ENCODE data around the gene TPK1.
"Not testable (repeated sequence)": the region's sequence is repeated elsewhere in the genome, so short reads cannot be mapped to it uniquely, and the experiment has no call there.

TPK1 gene

GRCh38 chr7:144474800-144475615 is 360.8 kb downstream of the TPK1 start:
- DNase-seq (ENCODE audit: low read depth) = no peak

GRCh38 chr7:144474363-144474762 is 361.5 kb downstream of the TPK1 start:
- DNase-seq (ENCODE audit: low read depth) = no peak

GRCh38 chr7:144473908-144474307 is 361.9 kb downstream of the TPK1 start:
- no peak for DNase-seq (ENCODE audit: low read depth)

- peak; percentile 34 for DNase-seq (ENCODE audit: low read depth)
These were observed 365.8 kb downstream of the TPK1 start for GRCh38 chr7:144470078-144470477.

- DNase-seq (ENCODE audit: low read depth) = peak; percentile 66
These were observed 366.7 kb downstream of the TPK1 start for GRCh38 chr7:144468990-144469732.

GRCh38 chr7:144459635-144460034 is 376.2 kb downstream of the TPK1 start:
- no peak for DNase-seq (ENCODE audit: low read depth)

GRCh38 chr7:144455040-144455404 is 380.8 kb downstream of the TPK1 start:
- DNase-seq (ENCODE audit: low read depth) = no peak

GRCh38 chr7:144454256-144455039 is 381.4 kb downstream of the TPK1 start:
- peak; percentile 14 for DNase-seq (ENCODE audit: low read depth)

- DNase-seq (ENCODE audit: low read depth) = no peak
These were observed 383.8 kb downstream of the TPK1 start for GRCh38 chr7:144452064-144452463.

- DNase-seq (ENCODE audit: low read depth) = no peak
These were observed 390.3 kb downstream of the TPK1 start for GRCh38 chr7:144445590-144445989.

GRCh38 chr7:144439717-144440205 is 396.1 kb downstream of the TPK1 start:
- DNase-seq (ENCODE audit: low read depth) = no peak

GRCh38 chr7:144438759-144439158 is 397.1 kb downstream of the TPK1 start:
- DNase-seq (ENCODE audit: low read depth) = peak; percentile 4

GRCh38 chr7:144437370-144438191 is 398.3 kb downstream of the TPK1 start:
- peak; percentile 81 for DNase-seq (ENCODE audit: low read depth)

- no peak for DNase-seq (ENCODE audit: low read depth)
These were observed 399.4 kb downstream of the TPK1 start for GRCh38 chr7:144436500-144436899.

GRCh38 chr7:144428431-144428830 is 407.4 kb downstream of the TPK1 start:
- no peak for DNase-seq (ENCODE audit: low read depth)

- not testable (repeated sequence) for DNase-seq (ENCODE audit: low read depth)
These were observed 408.3 kb downstream of the TPK1 start for GRCh38 chr7:144427539-144427938.

- not testable (repeated sequence) for DNase-seq (ENCODE audit: low read depth)
These were observed 416.9 kb downstream of the TPK1 start for GRCh38 chr7:144418931-144419330.

GRCh38 chr7:144416341-144416740 is 419.5 kb downstream of the TPK1 start:
- peak; percentile 15 for DNase-seq (ENCODE audit: low read depth)

- no peak for DNase-seq (ENCODE audit: low read depth)
These were observed 420.0 kb downstream of the TPK1 start for GRCh38 chr7:144415858-144416257.

- DNase-seq (ENCODE audit: low read depth) = no peak
These were observed 421.0 kb downstream of the TPK1 start for GRCh38 chr7:144414815-144415214.

GRCh38 chr7:144410441-144410840 is 425.4 kb downstream of the TPK1 start:
- no peak for DNase-seq (ENCODE audit: low read depth)

All from iris pigment epithelial cell (primary cell).